H9 (cell line): ENCODE results near the gene MAP3K5. TPM values are rescaled to one million over a fixed set of nuclear protein-coding genes. Genes with fewer than 3 reads are reported as not detected.
A peak's percentile ranks its signal among the peaks of the same experiment; 100 is the strongest.

Experiments used
- DNase-seq: peaks from one replicate; pipeline ENCODE4 v3.0.0-alpha.2; 2017
- H2AFZ ChIP-seq: one replicate; pipeline ENCODE4 v1.6.1; 2013; ENCODE audit warnings: mild to moderate bottlenecking, low read length, control low read depth, moderate library complexity
- H2AK5ac ChIP-seq: 2 replicates; pipeline ENCODE4 v1.6.1; 2013; ENCODE audit warnings: low read length, control low read depth, mixed read lengths; ENCODE audit not compliant: insufficient read length
- H2BK120ac ChIP-seq: one replicate; pipeline ENCODE4 v1.6.1; 2013; ENCODE audit warnings: low read depth, mild to moderate bottlenecking, low read length, control low read depth, inconsistent platforms; ENCODE audit not compliant: poor library complexity, severe bottlenecking
- H2BK12ac ChIP-seq: 2 replicates; pipeline ENCODE4 v1.6.1; 2013; ENCODE audit warnings: low read length, control low read depth, mixed read lengths, low read depth; ENCODE audit not compliant: insufficient read length
- H2BK15ac ChIP-seq: 2 replicates; pipeline ENCODE4 v1.6.1; 2013; ENCODE audit warnings: low read depth, low read length, control low read depth
- H2BK20ac ChIP-seq: one replicate; pipeline ENCODE4 v1.6.1; 2013; ENCODE audit warnings: low read depth, mild to moderate bottlenecking, low read length, control low read depth, inconsistent platforms; ENCODE audit not compliant: poor library complexity, severe bottlenecking
- H2BK5ac ChIP-seq: 2 replicates; pipeline ENCODE4 v1.6.1; 2013; ENCODE audit warnings: low read length, control low read depth, mixed read lengths; ENCODE audit not compliant: insufficient read length
- H3K14ac ChIP-seq: 2 replicates; pipeline ENCODE4 v1.6.1; 2013; ENCODE audit warnings: low read length, control low read depth; ENCODE audit not compliant: insufficient read depth
- H3K18ac ChIP-seq: 2 replicates; pipeline ENCODE4 v1.6.1; 2013; ENCODE audit warnings: low read depth, mild to moderate bottlenecking, mixed read lengths, low read length, control low read depth; ENCODE audit not compliant: insufficient read length
- H3K23ac ChIP-seq: 2 replicates; pipeline ENCODE4 v1.6.1; 2013; ENCODE audit warnings: low read length, control low read depth, mixed read lengths, low read depth; ENCODE audit not compliant: insufficient read length
- H3K23me2 ChIP-seq: 2 replicates; pipeline ENCODE4 v1.6.1; 2013; ENCODE audit warnings: low read depth, mild to moderate bottlenecking, mixed read lengths, low read length, control low read depth; ENCODE audit not compliant: insufficient read length, poor library complexity, severe bottlenecking
- H3K27ac ChIP-seq: 2 replicates; pipeline ENCODE4 v1.5.1; 2013; ENCODE audit warnings: low read length, control low read depth, mixed read lengths, low read depth; ENCODE audit not compliant: insufficient read length
- H3K27me3 ChIP-seq: 2 replicates; pipeline ENCODE4 v1.6.1; 2013; ENCODE audit warnings: low read length, control low read depth, inconsistent platforms; ENCODE audit not compliant: insufficient read depth
- H3K4ac ChIP-seq: 2 replicates; pipeline ENCODE4 v1.6.1; 2013; ENCODE audit warnings: low read depth, mild to moderate bottlenecking, control low read depth, inconsistent platforms, low read length, moderate library complexity
- H3K4me1 ChIP-seq: 2 replicates; pipeline ENCODE4 v1.6.1; 2013; ENCODE audit warnings: low read length, control low read depth, inconsistent platforms; ENCODE audit not compliant: insufficient read depth
- H3K4me2 ChIP-seq: 2 replicates; pipeline ENCODE4 v1.6.1; 2013; ENCODE audit warnings: low read length, control low read depth, mixed read lengths; ENCODE audit not compliant: insufficient read length, insufficient read depth
- H3K56ac ChIP-seq: 2 replicates; pipeline ENCODE4 v1.6.1; 2013; ENCODE audit warnings: low read depth, mild to moderate bottlenecking, mixed read lengths, low read length, control low read depth; ENCODE audit not compliant: insufficient read length
- H3K79me1 ChIP-seq: 2 replicates; pipeline ENCODE4 v1.6.1; 2013; ENCODE audit warnings: low read depth, mild to moderate bottlenecking, moderate library complexity, low read length, control low read depth, inconsistent platforms; ENCODE audit not compliant: insufficient read depth, poor library complexity, severe bottlenecking
- H3K79me2 ChIP-seq: 2 replicates; pipeline ENCODE4 v1.6.1; 2013; ENCODE audit warnings: low read length, control low read depth, inconsistent platforms; ENCODE audit not compliant: insufficient read depth
- H3K9ac ChIP-seq: 2 replicates; pipeline ENCODE4 v1.6.1; 2013; ENCODE audit warnings: low read length, control low read depth, mixed read lengths; ENCODE audit not compliant: insufficient read length; ENCODE audit errors: extremely low read depth
- H3K9me3 ChIP-seq: one replicate; pipeline ENCODE4 v1.6.1; 2013; ENCODE audit warnings: low read depth, low read length, inconsistent platforms; ENCODE audit not compliant: control insufficient read depth
- H3T11ph ChIP-seq: one replicate; pipeline ENCODE4 v1.6.1; 2013; ENCODE audit warnings: mild to moderate bottlenecking, low read length, control low read depth, inconsistent platforms
- H4K20me1 ChIP-seq: one replicate; pipeline ENCODE4 v1.6.1; 2013; ENCODE audit not compliant: control insufficient read depth, insufficient read length, insufficient read depth
- H4K5ac ChIP-seq: 2 replicates; pipeline ENCODE4 v1.6.1; 2013; ENCODE audit warnings: low read depth, mild to moderate bottlenecking, mixed read lengths, low read length, control low read depth; ENCODE audit not compliant: insufficient read length
- H4K8ac ChIP-seq: replicated peaks from 2 replicates; pipeline ENCODE4 v1.6.1; 2013; ENCODE audit warnings: low read length, control low read depth, mixed read lengths, low read depth; ENCODE audit not compliant: insufficient read length
- H4K91ac ChIP-seq: 2 replicates; pipeline ENCODE4 v1.6.1; 2013; ENCODE audit warnings: low read depth, mild to moderate bottlenecking, moderate library complexity, mixed read lengths, low read length, control low read depth; ENCODE audit not compliant: insufficient read length
- H3K27ac Mint-ChIP-seq, 3 experiments: 2 replicates in 2 of 3; 3 replicates in 1 of 3; pipeline ENCODE4 v1.8.0; 2020 to 2021; ENCODE audit warnings: mixed read lengths in 3 of 3, mild to moderate bottlenecking in 1 of 3, moderate library complexity in 1 of 3
- H3K27me3 Mint-ChIP-seq: 2 replicates; pipeline ENCODE4 v1.8.0; 2021; ENCODE audit warnings: low read depth, mild to moderate bottlenecking, moderate library complexity, mixed read lengths
- H3K36me3 Mint-ChIP-seq, 3 experiments: 2 replicates in 2 of 3; 3 replicates in 1 of 3; pipeline ENCODE4 v1.8.0; 2020 to 2021; ENCODE audit warnings: low read depth in 3 of 3, mixed read lengths in 3 of 3; ENCODE audit not compliant: insufficient read depth in 1 of 3
- H3K4me1 Mint-ChIP-seq, 2 experiments: 2 replicates each; pipeline ENCODE4 v1.8.0; 2020; ENCODE audit warnings: mixed read lengths in 2 of 2
- H3K4me3 Mint-ChIP-seq, 2 experiments: 2 replicates in 1 of 2; 3 replicates in 1 of 2; pipeline ENCODE4 v1.8.0; 2020 to 2021; ENCODE audit warnings: mild to moderate bottlenecking in 2 of 2, mixed read lengths in 2 of 2, moderate library complexity in 1 of 2
- H3K9me3 Mint-ChIP-seq, 2 experiments: 2 replicates in 1 of 2; 3 replicates in 1 of 2; pipeline ENCODE4 v1.8.0; 2020; ENCODE audit warnings: mild to moderate bottlenecking in 2 of 2, mixed read lengths in 2 of 2, moderate library complexity in 1 of 2
- CTCF ChIP-seq: fragments of 200-600 bp; sonication (generic); conservative IDR thresholded peaks from 3 replicates; pipeline ENCODE4 v1.8.0; 2021; ENCODE audit warnings: antibody characterized with exemption, mild to moderate bottlenecking
- WGBS: extraction: QIAGEN DNeasy Blood & Tissue Kit; methylation state at CpG from one replicate; pipeline ENCODE4 v1.1.7; 2013; ENCODE audit warnings: missing lambda C conversion rate, low lambda C conversion rate, mixed read lengths; ENCODE audit not compliant: insufficient read length; ENCODE audit errors: extremely low coverage; 5-methylcytosine and 5-hydroxymethylcytosine counted together
- total RNA-seq: library from RNA; stranded (reverse); gene quantifications from 2 replicates; pipeline ENCODE4 v1.2.1, GENCODE V29; 2021

The MAP3K5 gene
- total RNA-seq, 1 experiment from 2014 or later = 1.6 TPM

GRCh38 chr6:136604328-136604825 lies 187.9 kb downstream of the MAP3K5 start:
- Histone ChIP-seq H4K5ac (no peak overlapping the region), H2AFZ (no peak overlapping the region), H2AK5ac (no peak overlapping the region), H4K91ac (no peak overlapping the region), H2BK15ac (no peak overlapping the region), H3T11ph (no peak overlapping the region), H3K18ac (no peak overlapping the region), H3K79me1 (no peaks in the 10 kb centered on the region), H3K27me3 (no peaks in the 10 kb centered on the region), H2BK5ac (no peak overlapping the region), H3K23ac (no peak overlapping the region), H3K14ac (no peak overlapping the region), H3K56ac (no peak overlapping the region), H4K8ac (no peak overlapping the region), H3K27ac (no peak overlapping the region), H3K4ac (no peak overlapping the region), H3K79me2 (no peaks in the 10 kb centered on the region), H3K4me1 (no peaks in the 10 kb centered on the region), H3K9ac (no peak overlapping the region), H2BK12ac (no peak overlapping the region), H3K4me2 (no peak overlapping the region), H2BK120ac (no peak overlapping the region), H2BK20ac (no peak overlapping the region), H3K9me3 (no peaks in the 10 kb centered on the region), H4K20me1 (no peaks in the 10 kb centered on the region), H3K23me2 (no peaks in the 10 kb centered on the region)
- Mint-ChIP-seq H3K27ac (peak overlapping the region in 1 of 3 experiments; percentile 77; a peak in 2 of 7 replicates), H3K27me3 (no peaks in the 10 kb centered on the region), H3K36me3 (no peaks in the 10 kb centered on the region), H3K4me3 (no peak overlapping the region), H3K9me3 (no peaks in the 10 kb centered on the region), H3K4me1 (peaks cover 3 to 13% of the 10 kb centered on the region in 2 experiments)
- no peak for TF ChIP-seq CTCF
- no CpG with 5 or more reads among the region's 1 CpG for WGBS
- DNase-seq = no peak
